GM12878 (cell line): ENCODE results near the gene ALCAM.

Experiments
- BACH1 ChIP-seq: fragments of 450-650 bp; IDR thresholded peaks from 2 replicates; pipeline ENCODE4 v1.6.1; 2017; ENCODE audit warnings: mild to moderate bottlenecking, borderline replicate concordance
- CTCF ChIP-seq, 3 experiments: IDR thresholded peaks in 2 of 3; conservative IDR thresholded peaks in 1 of 3; 2 replicates each; pipeline ENCODE4 v1.5.1; 2011; ENCODE audit warnings: low read depth in 3 of 3, low read length in 3 of 3, mild to moderate bottlenecking in 3 of 3, control low read depth in 2 of 3, moderate library complexity in 2 of 3, inconsistent platforms in 1 of 3, mixed read lengths in 1 of 3; ENCODE audit not compliant: control insufficient read depth in 2 of 3, insufficient read depth in 1 of 3; ENCODE audit errors: extremely low read depth in 1 of 3
- EP300 ChIP-seq, 2 experiments: fragments of 150-350 bp in 1 of 2; IDR thresholded peaks; 2 replicates each; pipeline ENCODE4 v1.6.1; 2011 to 2012; ENCODE audit warnings: low read depth in 2 of 2, low read length in 2 of 2, borderline replicate concordance in 1 of 2, improper control_type of control experiment in 1 of 2, inconsistent platforms in 1 of 2; ENCODE audit not compliant: control insufficient read depth in 1 of 2
- EZH2 ChIP-seq: IDR thresholded peaks from 2 replicates; pipeline ENCODE4 v1.6.1; 2012; ENCODE audit warnings: low read depth, mild to moderate bottlenecking, control low read depth, inconsistent platforms, low read length, borderline replicate concordance; ENCODE audit not compliant: control insufficient read depth
- MEF2A ChIP-seq: IDR thresholded peaks from 2 replicates; pipeline ENCODE4 v1.6.1; 2011; ENCODE audit warnings: low read depth, mild to moderate bottlenecking, low read length, moderate library complexity; ENCODE audit not compliant: insufficient read depth
- POLR2A ChIP-seq: IDR thresholded peaks from 2 replicates; pipeline ENCODE4 v1.6.1; 2011; ENCODE audit warnings: low read depth, mild to moderate bottlenecking, low read length
- POLR2AphosphoS2 ChIP-seq: IDR thresholded peaks from 2 replicates; pipeline ENCODE4 v1.6.1; 2011; ENCODE audit warnings: low read depth, mild to moderate bottlenecking, low read length, improper control_type of control experiment, moderate library complexity
- POLR2AphosphoS5 ChIP-seq: IDR thresholded peaks from 2 replicates; pipeline ENCODE4 v1.6.1; 2011; ENCODE audit warnings: mild to moderate bottlenecking, low read length, inconsistent platforms
- SIN3A ChIP-seq: IDR thresholded peaks from 2 replicates; pipeline ENCODE4 v1.6.1; 2012; ENCODE audit warnings: low read depth, low read length, improper control_type of control experiment
- TF ChIP-seq, protein P1 (sequence below): fragments of 450-650 bp; formaldehyde crosslinking; IDR thresholded peaks from 2 replicates; pipeline ENCODE4 v1.4.0; 2022; ENCODE audit warnings: mild to moderate bottlenecking, moderate library complexity

DNA sequence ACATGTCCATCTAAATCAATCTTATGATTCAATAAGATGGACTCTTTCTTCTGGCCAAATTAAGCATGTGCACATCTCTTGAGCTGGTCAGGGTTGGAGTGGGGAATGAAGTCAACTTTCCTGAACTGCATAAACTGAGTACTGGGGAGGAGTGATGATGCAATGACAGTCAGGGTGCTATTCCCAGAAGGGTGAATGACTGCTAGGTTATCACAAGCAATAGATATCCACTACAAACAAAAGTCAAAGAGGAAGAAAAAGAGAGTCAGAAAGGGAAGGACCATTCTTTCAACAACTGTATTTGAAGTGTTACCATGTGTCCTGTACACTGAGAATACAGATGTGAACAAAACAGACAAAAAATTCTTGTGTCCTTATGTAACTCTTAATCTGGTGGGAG is 70.0 kb downstream of the ALCAM start:
- TF ChIP-seq CTCF (IDR thresholded peaks at IDR 0.05 in 2 of 3, conservative IDR thresholded peaks at IDR 0.05 in 1 of 3; ENCODE audit: control insufficient read depth in 2 of 3, extremely low read depth in 1 of 3, insufficient read depth in 1 of 3, low read depth in 3 of 3, low read length in 3 of 3): no peak
- TF ChIP-seq POLR2AphosphoS5: no peak
- no peak for TF ChIP-seq POLR2A
- TF ChIP-seq EP300 (IDR thresholded peaks at IDR 0.05; ENCODE audit: borderline replicate concordance in 1 of 2, control insufficient read depth in 1 of 2, low read depth in 2 of 2, low read length in 2 of 2): no peak
- no peak for TF ChIP-seq POLR2AphosphoS2
- TF ChIP-seq BACH1: no peak
- TF ChIP-seq SIN3A: no peak
- TF ChIP-seq EZH2: no peak
- no peak for TF ChIP-seq MEF2A
- TF ChIP-seq, protein P1, sequence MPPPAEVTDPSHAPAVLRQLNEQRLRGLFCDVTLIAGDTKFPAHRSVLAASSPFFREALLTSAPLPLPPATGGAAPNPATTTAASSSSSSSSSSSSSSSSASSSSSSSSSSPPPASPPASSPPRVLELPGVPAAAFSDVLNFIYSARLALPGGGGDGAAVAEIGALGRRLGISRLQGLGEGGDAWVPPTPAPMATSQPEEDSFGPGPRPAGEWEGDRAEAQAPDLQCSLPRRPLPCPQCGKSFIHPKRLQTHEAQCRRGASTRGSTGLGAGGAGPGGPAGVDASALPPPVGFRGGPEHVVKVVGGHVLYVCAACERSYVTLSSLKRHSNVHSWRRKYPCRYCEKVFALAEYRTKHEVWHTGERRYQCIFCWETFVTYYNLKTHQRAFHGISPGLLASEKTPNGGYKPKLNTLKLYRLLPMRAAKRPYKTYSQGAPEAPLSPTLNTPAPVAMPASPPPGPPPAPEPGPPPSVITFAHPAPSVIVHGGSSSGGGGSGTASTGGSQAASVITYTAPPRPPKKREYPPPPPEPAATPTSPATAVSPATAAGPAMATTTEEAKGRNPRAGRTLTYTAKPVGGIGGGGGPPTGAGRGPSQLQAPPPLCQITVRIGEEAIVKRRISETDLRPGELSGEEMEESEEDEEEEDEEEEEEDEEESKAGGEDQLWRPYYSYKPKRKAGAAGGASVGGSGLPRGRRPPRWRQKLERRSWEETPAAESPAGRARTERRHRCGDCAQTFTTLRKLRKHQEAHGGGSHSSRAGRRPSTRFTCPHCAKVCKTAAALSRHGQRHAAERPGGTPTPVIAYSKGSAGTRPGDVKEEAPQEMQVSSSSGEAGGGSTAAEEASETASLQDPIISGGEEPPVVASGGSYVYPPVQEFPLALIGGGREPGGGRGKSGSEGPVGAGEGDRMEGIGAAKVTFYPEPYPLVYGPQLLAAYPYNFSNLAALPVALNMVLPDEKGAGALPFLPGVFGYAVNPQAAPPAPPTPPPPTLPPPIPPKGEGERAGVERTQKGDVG (CRISPR knock-in tag): no peak
